HepG2 (cell line): ENCODE results near the gene HERPUD2. TPM values are rescaled to one million over a fixed set of nuclear protein-coding genes. Genes with fewer than 3 reads are reported as not detected.

Source experiments
- ATAC-seq: fragments of 200-7000 bp; cut with Tn5 transposase; 3 replicates; pipeline ENCODE4 v1.9.1; 2020; ENCODE audit warnings: mild to moderate bottlenecking, moderate library complexity
- BruUV-seq: library from RNA; stranded (reverse); fragments of 400-500 nt; replicated peaks from 2 replicates; lab custom pipeline; 2021; lab: Mats Ljungman, UMichigan
- CTCF ChIA-PET: fragments of 300-600 bp; formaldehyde crosslinking; extraction: SDS; loops from one replicate; lab custom pipeline; 2021; ENCODE audit warnings: low total read pairs, inconsistent platforms, low intra/inter-chr PET ratio; lab: Yijun Ruan, JAX
- POLR2A ChIA-PET: fragments of 350-600 bp; sonication (Branson Sonifier 250); formaldehyde crosslinking; loops from one replicate; lab custom pipeline; 2020; ENCODE audit warnings: antibody characterized with exemption, inconsistent platforms; lab: Yijun Ruan, JAX
- DNase-seq: peaks from one replicate; pipeline ENCODE4 v3.0.0-alpha.2; 2015; ENCODE audit warnings: low spot score
- FAIRE-seq: peaks from 3 replicates; lab custom pipeline; 2011; peaks lifted over from hg19 to GRCh38; lab: Jason Lieb, UNC
- H2AFZ ChIP-seq: one replicate; pipeline ENCODE4 v1.6.1; 2011; ENCODE audit warnings: low read length, inconsistent platforms
- H3K27ac ChIP-seq: fragments of 300-600 bp; 3 replicates; pipeline ENCODE4 v1.8.0; 2011; ENCODE audit warnings: mixed run types, mild to moderate bottlenecking, mixed read lengths, low read length, inconsistent platforms; ENCODE audit not compliant: insufficient read depth; ENCODE audit errors: extremely low read length
- H3K27me3 ChIP-seq, 2 experiments: fragments of 200-600 bp in 1 of 2; 2 replicates in 1 of 2; 3 replicates in 1 of 2; pipeline versions ENCODE4 v1.6.0 to v1.8.0; 2011; ENCODE audit warnings: low read length in 2 of 2, mild to moderate bottlenecking in 2 of 2, moderate library complexity in 2 of 2, inconsistent platforms in 1 of 2; ENCODE audit not compliant: insufficient read depth in 2 of 2, control insufficient read depth in 1 of 2
- H3K36me3 ChIP-seq, 2 experiments: fragments of 200-600 bp in 1 of 2; replicated peaks in 1 of 2; 2 replicates in 1 of 2; 3 replicates in 1 of 2; pipeline versions ENCODE4 v1.5.1 to v1.8.0; 2011; ENCODE audit warnings: low read length in 2 of 2, inconsistent platforms in 1 of 2; ENCODE audit not compliant: insufficient read depth in 2 of 2, control insufficient read depth in 1 of 2
- H3K4me1 ChIP-seq: 2 replicates; pipeline ENCODE4 v1.5.1; 2012; ENCODE audit warnings: low read length, inconsistent platforms; ENCODE audit not compliant: insufficient read depth
- H3K4me2 ChIP-seq: 2 replicates; pipeline ENCODE4 v1.6.0; 2011; ENCODE audit warnings: low read depth, low read length, inconsistent platforms
- H3K4me3 ChIP-seq, 3 experiments: fragments of 200-600 bp in 1 of 3; sonication (generic), shearing (Covaris generic) in 1 of 3; replicated peaks in 1 of 3; 2 replicates each; pipeline ENCODE4 v1.5.1; 2011 to 2016; ENCODE audit warnings: low read length in 3 of 3, inconsistent platforms in 2 of 3, low read depth in 2 of 3, mild to moderate bottlenecking in 2 of 3, control low read depth in 1 of 3, mixed read lengths in 1 of 3; ENCODE audit not compliant: insufficient read depth in 1 of 3
- H3K79me2 ChIP-seq: one replicate; pipeline ENCODE4 v1.6.1; 2011; ENCODE audit warnings: low read length, inconsistent platforms; ENCODE audit not compliant: insufficient read depth
- H3K9ac ChIP-seq: 2 replicates; pipeline ENCODE4 v1.6.0; 2011; ENCODE audit warnings: mild to moderate bottlenecking, low read depth, low read length, inconsistent platforms; ENCODE audit not compliant: insufficient read depth
- H3K9me3 ChIP-seq: 2 replicates; pipeline ENCODE4 v1.5.1; 2012; ENCODE audit warnings: mild to moderate bottlenecking, low read length
- H4K20me1 ChIP-seq: 2 replicates; pipeline ENCODE4 v1.6.0; 2011; ENCODE audit warnings: inconsistent platforms, mild to moderate bottlenecking, low read length, moderate library complexity; ENCODE audit not compliant: insufficient read depth
- AGO1 ChIP-seq: fragments of 200-400 bp; formaldehyde crosslinking; IDR thresholded peaks from 2 replicates; pipeline ENCODE4 v1.6.1; 2017; ENCODE audit warnings: mild to moderate bottlenecking, low read depth, low read length, moderate library complexity; ENCODE audit not compliant: poor library complexity, severe bottlenecking
- FOSL2 ChIP-seq: sonication (generic); formaldehyde crosslinking; IDR thresholded peaks from 2 replicates; pipeline ENCODE4 v1.4.0; 2020; ENCODE audit warnings: missing genetic modification reagents
- KLF15 ChIP-seq: sonication (generic); formaldehyde crosslinking; IDR thresholded peaks from 2 replicates; pipeline ENCODE4 v1.8.1; 2023; ENCODE audit warnings: borderline replicate concordance, mild to moderate bottlenecking, inconsistent platforms, missing genetic modification reagents, mixed read lengths
- MED8 ChIP-seq: sonication (generic); formaldehyde crosslinking; IDR thresholded peaks from 2 replicates; pipeline ENCODE4 v1.8.1; 2023; ENCODE audit warnings: mild to moderate bottlenecking, missing genetic modification reagents; ENCODE audit not compliant: insufficient replicate concordance
- MZF1 ChIP-seq: sonication (generic); formaldehyde crosslinking; IDR thresholded peaks from 2 replicates; pipeline ENCODE4 v1.8.1; 2023; ENCODE audit warnings: mild to moderate bottlenecking, missing genetic modification reagents, borderline replicate concordance
- SIN3B ChIP-seq: fragments of 150-350 bp; IDR thresholded peaks from 2 replicates; pipeline ENCODE4 v1.6.1; 2014; ENCODE audit warnings: low read length
- SMARCE1 ChIP-seq: fragments of 450-650 bp; IDR thresholded peaks from 2 replicates; pipeline ENCODE4 v1.6.1; 2017; ENCODE audit warnings: borderline replicate concordance
- TEAD2 ChIP-seq: sonication (generic); formaldehyde crosslinking; IDR thresholded peaks from 2 replicates; pipeline ENCODE4 v1.9.0; 2021; ENCODE audit warnings: missing genetic modification reagents
- XBP1 ChIP-seq: sonication (generic); formaldehyde crosslinking; IDR thresholded peaks from 2 replicates; pipeline ENCODE4 v1.5.0; 2020; ENCODE audit warnings: missing genetic modification reagents
- ZNF225 ChIP-seq: sonication (generic); formaldehyde crosslinking; IDR thresholded peaks from 2 replicates; pipeline ENCODE4 v1.4.0; 2020; ENCODE audit warnings: mild to moderate bottlenecking, missing genetic modification reagents
- ZNF317 ChIP-seq: sonication (generic); formaldehyde crosslinking; IDR thresholded peaks from 2 replicates; pipeline ENCODE4 v1.5.0; 2020; ENCODE audit warnings: mild to moderate bottlenecking, missing genetic modification reagents
- ZNF335 ChIP-seq: sonication (generic); formaldehyde crosslinking; IDR thresholded peaks from 2 replicates; pipeline ENCODE4 v1.4.0; 2020; ENCODE audit warnings: missing genetic modification reagents
- ZNF354B ChIP-seq: sonication (generic); formaldehyde crosslinking; IDR thresholded peaks from 2 replicates; pipeline ENCODE4 v1.8.0; 2022; ENCODE audit warnings: mild to moderate bottlenecking, missing genetic modification reagents
- ZNF543 ChIP-seq: sonication (generic); formaldehyde crosslinking; IDR thresholded peaks from 2 replicates; pipeline ENCODE4 v1.4.0; 2020; ENCODE audit warnings: mild to moderate bottlenecking, missing genetic modification reagents
- ZNF556 ChIP-seq: sonication (generic); formaldehyde crosslinking; IDR thresholded peaks from 2 replicates; pipeline ENCODE4 v1.4.0; 2020; ENCODE audit warnings: mild to moderate bottlenecking, missing genetic modification reagents, borderline replicate concordance
- ZNF558 ChIP-seq: sonication (generic); formaldehyde crosslinking; IDR thresholded peaks from 2 replicates; pipeline ENCODE4 v1.9.0; 2022; ENCODE audit warnings: mild to moderate bottlenecking, missing genetic modification reagents, borderline replicate concordance
- ZNF660 ChIP-seq: sonication (generic); formaldehyde crosslinking; IDR thresholded peaks from 2 replicates; pipeline ENCODE4 v1.5.1; 2020; ENCODE audit warnings: mild to moderate bottlenecking, low read depth, missing genetic modification reagents, borderline replicate concordance
- ZNF747 ChIP-seq: sonication (generic); formaldehyde crosslinking; IDR thresholded peaks from 2 replicates; pipeline ENCODE4 v1.8.1; 2023; ENCODE audit warnings: missing genetic modification reagents, mild to moderate bottlenecking, borderline replicate concordance
- ZNF777 ChIP-seq: sonication (generic); formaldehyde crosslinking; IDR thresholded peaks from 2 replicates; pipeline ENCODE4 v1.4.0; 2020; ENCODE audit warnings: missing genetic modification reagents
- WGBS: methylation state at CpG from one replicate; pipeline ENCODE4 v1.1.6; 2017; ENCODE audit warnings: low lambda C conversion rate; 5-methylcytosine and 5-hydroxymethylcytosine counted together
- in situ Hi-C: cut with HindIII; loops from 2 replicates; pipeline ENCODE4 v1.10.0; 2017; ENCODE audit warnings: low pct_unique_long_range_greater_than_20kb; ENCODE audit not compliant: extremely low pct_ligation_motif_present
- intact Hi-C: fragments of 100-400 bp; cut with micrococcal nuclease; formaldehyde crosslinking; loops from one replicate; pipeline ENCODE4 v1.10.0; 2022; ENCODE audit not compliant: unreplicated experiment
- polyA plus RNA-seq, 8 experiments: library from polyadenylated mRNA; depleted of rRNA in 3 of 8; stranded (reverse) in 7 of 8; unstranded in 1 of 8; fragments of >200 nt; fragmentation: Illumina TruSeq in 4 of 8; extraction: Trizol in 4 of 8; gene quantifications; 2 replicates each; pipeline versions ENCODE4 v1.2.1 to v1.2.3, GENCODE V29; 2011 to 2016; ENCODE audit warnings: low read depth in 4 of 8, missing spikeins in 1 of 8, mixed read lengths in 1 of 8; ENCODE audit not compliant: insufficient read depth in 1 of 8
- total RNA-seq, 5 experiments: library from RNA; depleted of rRNA; stranded (reverse); fragments of >200 nt; fragmentation: Illumina TruSeq; extraction: Trizol; gene quantifications; 2 replicates each; pipeline ENCODE4 v1.2.3, GENCODE V29; 2016; ENCODE audit warnings: low read depth in 1 of 5
- TF ChIP-seq, protein P1 (sequence below): sonication (generic); formaldehyde crosslinking; IDR thresholded peaks from 2 replicates; pipeline ENCODE4 v1.4.0; 2020; ENCODE audit warnings: missing genetic modification reagents
- TF ChIP-seq, protein P2 (sequence below): sonication (generic); formaldehyde crosslinking; IDR thresholded peaks from 2 replicates; pipeline ENCODE4 v1.4.0; 2020; ENCODE audit warnings: low read depth, mild to moderate bottlenecking, missing genetic modification reagents

HERPUD2 gene
- total and polyA plus RNA-seq, 2 of the 13 experiments (the other 11 are each of a cell fraction or from before 2014, with no cell fraction given), result 10.7 to 38.6 TPM

DNA sequence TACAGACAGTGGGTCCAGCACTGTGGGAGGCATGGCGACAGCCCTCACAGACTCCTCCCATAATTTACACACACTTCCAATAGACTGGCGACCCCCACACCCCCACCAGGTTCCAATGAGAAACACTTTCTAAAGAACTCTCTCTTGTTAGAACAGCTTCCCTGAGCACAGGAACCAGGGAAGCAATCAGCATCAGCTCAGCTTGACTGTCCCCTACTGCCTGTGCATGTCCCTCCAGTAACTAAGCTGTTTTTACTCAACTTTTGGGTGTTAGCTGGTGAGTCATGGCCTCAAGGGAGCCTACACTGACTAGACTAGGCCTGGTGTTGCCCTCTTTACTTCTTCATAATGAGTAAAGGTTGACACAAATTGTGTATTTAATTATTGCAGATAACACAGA, 32.6 kb upstream of the HERPUD2 start:
- ATAC-seq, result no peak
- intact Hi-C loops, result no loop called here
- POLR2A ChIA-PET, result no interaction called here

DNA sequence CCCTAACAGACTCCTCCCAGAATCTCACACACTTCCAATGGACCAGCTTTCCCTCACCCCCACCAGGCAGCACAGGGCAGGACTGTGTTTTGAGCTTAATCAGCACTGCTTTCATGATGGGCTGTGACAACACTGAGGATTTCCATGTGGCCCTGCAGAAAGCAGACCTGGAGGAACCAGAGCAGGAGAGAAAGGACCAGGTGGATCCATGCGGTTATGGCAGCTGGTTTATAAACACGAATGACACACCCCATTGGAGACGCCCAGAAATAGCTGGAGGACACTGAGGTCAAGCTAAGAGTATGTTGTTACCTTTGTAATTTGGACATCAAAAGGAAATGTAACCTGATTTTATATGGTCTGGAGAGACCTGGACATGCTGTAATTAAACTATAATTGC, 31.7 kb upstream of the HERPUD2 start:
- Histone ChIP-seq H3K4me3 (no peak overlapping the region), H3K4me1 (peaks cover 44% of the 10 kb centered on the region), H2AFZ (no peak overlapping the region), H3K27ac (no peak overlapping the region), H3K36me3 (no peaks in the 10 kb centered on the region), H3K9ac (no peak overlapping the region), H3K27me3 (peaks cover 0 to 2% of the 10 kb centered on the region in 2 experiments; a peak in 1 of 5 replicates), H3K79me2 (no peaks in the 10 kb centered on the region), H3K9me3 (no peaks in the 10 kb centered on the region), H4K20me1 (no peaks in the 10 kb centered on the region), H3K4me2 (no peak overlapping the region)
- DNase-seq, result no peak
- BruUV-seq, result no TSS peak
- FAIRE-seq, result no peak
- in situ Hi-C loops (no loop called here), intact Hi-C loops (no loop called here)
- CTCF ChIA-PET, result no interaction called here
- no peak for ATAC-seq
- POLR2A ChIA-PET, result no interaction called here
- 68% methylated on average over 3 of the region's 3 CpGs for WGBS
- TF ChIP-seq ZNF558 (CRISPR knock-in tag) (no peak), MZF1 (CRISPR knock-in tag) (no peak), ZNF777 (CRISPR knock-in tag) (no peak), TEAD2 (CRISPR knock-in tag) (no peak), ZNF317 (CRISPR knock-in tag) (no peak), ZNF543 (CRISPR knock-in tag) (no peak), ZNF225 (no peak), SIN3B (no peak), MED8 (no peak), XBP1 (CRISPR knock-in tag) (no peak), ZNF660 (CRISPR knock-in tag) (no peak), SMARCE1 (no peak), ZNF747 (no peak), FOSL2 (CRISPR knock-in tag) (no peak), AGO1 (no peak), KLF15 (CRISPR knock-in tag) (no peak)
- TF ChIP-seq, protein P1, sequence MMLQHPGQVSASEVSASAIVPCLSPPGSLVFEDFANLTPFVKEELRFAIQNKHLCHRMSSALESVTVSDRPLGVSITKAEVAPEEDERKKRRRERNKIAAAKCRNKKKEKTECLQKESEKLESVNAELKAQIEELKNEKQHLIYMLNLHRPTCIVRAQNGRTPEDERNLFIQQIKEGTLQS (CRISPR knock-in tag), result no peak

More for the DNA sequence above, 32.6 kb upstream of the HERPUD2 start:
- WGBS, result 64% methylated on average over 2 of the region's 2 CpGs
- TF ChIP-seq ZNF556 (CRISPR knock-in tag), result no peak
- TF ChIP-seq, protein P2, sequence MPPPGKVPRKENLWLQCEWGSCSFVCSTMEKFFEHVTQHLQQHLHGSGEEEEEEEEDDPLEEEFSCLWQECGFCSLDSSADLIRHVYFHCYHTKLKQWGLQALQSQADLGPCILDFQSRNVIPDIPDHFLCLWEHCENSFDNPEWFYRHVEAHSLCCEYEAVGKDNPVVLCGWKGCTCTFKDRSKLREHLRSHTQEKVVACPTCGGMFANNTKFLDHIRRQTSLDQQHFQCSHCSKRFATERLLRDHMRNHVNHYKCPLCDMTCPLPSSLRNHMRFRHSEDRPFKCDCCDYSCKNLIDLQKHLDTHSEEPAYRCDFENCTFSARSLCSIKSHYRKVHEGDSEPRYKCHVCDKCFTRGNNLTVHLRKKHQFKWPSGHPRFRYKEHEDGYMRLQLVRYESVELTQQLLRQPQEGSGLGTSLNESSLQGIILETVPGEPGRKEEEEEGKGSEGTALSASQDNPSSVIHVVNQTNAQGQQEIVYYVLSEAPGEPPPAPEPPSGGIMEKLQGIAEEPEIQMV, result no peak
- TF ChIP-seq ZNF335 (CRISPR knock-in tag), result no peak
- no peak for TF ChIP-seq ZNF354B (CRISPR knock-in tag)
- TF ChIP-seq SIN3B, result no peak
- in situ Hi-C loops, result no loop called here
- Histone ChIP-seq H4K20me1 (no peaks in the 10 kb centered on the region), H3K4me2 (no peak overlapping the region), H3K9ac (no peak overlapping the region), H3K79me2 (no peaks in the 10 kb centered on the region), H3K27me3 (peaks cover 0 to 2% of the 10 kb centered on the region in 2 experiments; a peak in 1 of 5 replicates), H3K4me3 (no peak overlapping the region), H2AFZ (no peak overlapping the region), H3K4me1 (peaks cover 53% of the 10 kb centered on the region), H3K36me3 (no peaks in the 10 kb centered on the region), H3K9me3 (no peaks in the 10 kb centered on the region), H3K27ac (no peak overlapping the region)
- no peak for DNase-seq
- CTCF ChIA-PET, result no interaction called here
- FAIRE-seq, result no peak
- BruUV-seq, result no TSS peak
